ENCODE data around the gene SHC2. TPM values are rescaled to one million over a fixed set of nuclear protein-coding genes. Genes with fewer than 3 reads are reported as not detected.

SHC2 gene
- polyA plus RNA-seq, 1 donor (not counting 4 experiments of a cell fraction or from before 2014, with no cell fraction given): 2.5 TPM

DNA sequence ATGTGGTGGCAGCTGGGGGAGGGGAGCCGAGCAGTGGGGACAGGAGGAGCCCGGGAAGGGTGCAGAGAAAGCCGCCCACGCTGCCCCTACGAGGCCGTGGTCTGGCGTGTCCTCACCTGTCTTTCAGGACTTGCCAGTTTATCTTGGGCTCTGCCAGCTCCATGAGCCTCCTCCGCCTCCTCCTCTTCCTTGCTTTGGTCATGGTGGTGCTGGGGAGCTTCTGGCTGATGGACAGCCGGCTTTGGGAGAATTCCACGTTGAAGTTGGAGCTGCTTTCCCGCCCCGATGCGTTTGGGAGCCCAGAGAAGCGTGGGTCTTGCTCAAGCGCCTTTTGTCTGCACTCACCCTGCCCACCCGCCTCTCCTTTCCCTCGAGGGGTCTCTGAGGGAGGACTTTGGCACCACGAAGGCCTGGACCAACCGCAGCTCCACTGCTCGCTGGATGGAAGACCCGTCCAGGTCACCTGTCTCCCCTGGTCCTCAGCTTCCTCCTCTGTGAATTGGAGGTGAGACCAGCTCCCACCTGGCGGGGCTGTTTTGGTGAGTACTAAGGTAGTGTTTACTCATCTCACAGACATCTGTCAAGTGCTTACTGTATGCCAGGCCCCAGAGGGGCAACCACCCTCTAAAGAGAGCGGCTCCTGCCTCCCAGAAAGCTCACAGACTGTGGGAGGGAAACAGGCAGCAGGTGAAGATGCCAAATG is 86.5 kb downstream of the SHC2 start:
- no peak for TF ChIP-seq EZH2 (IDR thresholded peaks at IDR 0.05; ENCODE audit: low read length)
- TF ChIP-seq, protein P1, sequence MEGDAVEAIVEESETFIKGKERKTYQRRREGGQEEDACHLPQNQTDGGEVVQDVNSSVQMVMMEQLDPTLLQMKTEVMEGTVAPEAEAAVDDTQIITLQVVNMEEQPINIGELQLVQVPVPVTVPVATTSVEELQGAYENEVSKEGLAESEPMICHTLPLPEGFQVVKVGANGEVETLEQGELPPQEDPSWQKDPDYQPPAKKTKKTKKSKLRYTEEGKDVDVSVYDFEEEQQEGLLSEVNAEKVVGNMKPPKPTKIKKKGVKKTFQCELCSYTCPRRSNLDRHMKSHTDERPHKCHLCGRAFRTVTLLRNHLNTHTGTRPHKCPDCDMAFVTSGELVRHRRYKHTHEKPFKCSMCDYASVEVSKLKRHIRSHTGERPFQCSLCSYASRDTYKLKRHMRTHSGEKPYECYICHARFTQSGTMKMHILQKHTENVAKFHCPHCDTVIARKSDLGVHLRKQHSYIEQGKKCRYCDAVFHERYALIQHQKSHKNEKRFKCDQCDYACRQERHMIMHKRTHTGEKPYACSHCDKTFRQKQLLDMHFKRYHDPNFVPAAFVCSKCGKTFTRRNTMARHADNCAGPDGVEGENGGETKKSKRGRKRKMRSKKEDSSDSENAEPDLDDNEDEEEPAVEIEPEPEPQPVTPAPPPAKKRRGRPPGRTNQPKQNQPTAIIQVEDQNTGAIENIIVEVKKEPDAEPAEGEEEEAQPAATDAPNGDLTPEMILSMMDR (optimal IDR thresholded peaks at IDR 0.05 in 1 of 3, IDR thresholded peaks at IDR 0.05 in 1 of 3, conservative IDR thresholded peaks at IDR 0.05 in 1 of 3; ENCODE audit: extremely low read depth in 1 of 3, insufficient read depth in 2 of 3, low read length in 3 of 3): no peak
- no peaks in the 10 kb centered on the region for H3K9me1 ChIP-seq (ENCODE audit: control insufficient read depth, extremely low read depth, insufficient read depth, low read length)
- dilution Hi-C loops (cut with MboI; ENCODE audit: extremely low pct_ligation_motif_present, low sequenced_read_pairs): no loop called here
- no peaks in the 10 kb centered on the region for H3K9me3 ChIP-seq (ENCODE audit: control insufficient read depth, low read depth, low read length)
- H3K27me3 ChIP-seq (ENCODE audit: control insufficient read depth, extremely low read depth, insufficient read depth, low read length): peaks cover 31% of the 10 kb centered on the region
- H2AFZ ChIP-seq (ENCODE audit: control insufficient read depth, low read length): peak overlapping the region; percentile 37
- no peaks in the 10 kb centered on the region for H4K20me1 ChIP-seq (ENCODE audit: control insufficient read depth, extremely low read depth, insufficient read depth, low read length)
- H3K4me1 ChIP-seq (ENCODE audit: control insufficient read depth, extremely low read depth, insufficient read depth, low read length): peaks cover 17% of the 10 kb centered on the region
- no peak for DNase-seq (ENCODE audit: low read depth, low spot score)
- H3K79me2 ChIP-seq (ENCODE audit: control insufficient read depth, insufficient read depth, low read length): no peaks in the 10 kb centered on the region
- no peaks in the 10 kb centered on the region for H3K36me3 ChIP-seq (ENCODE audit: control insufficient read depth in 2 of 2, extremely low read depth in 1 of 2, insufficient read depth in 2 of 2, low read length in 2 of 2)
- H3K4me3 ChIP-seq (ENCODE audit: control insufficient read depth in 2 of 3, extremely low read depth in 1 of 3, insufficient read depth in 2 of 3, low read depth in 1 of 3, low read length in 3 of 3): peak overlapping the region in 1 of 3 experiments; percentile 18
- no peak overlapping the region for H3K27ac ChIP-seq (ENCODE audit: control insufficient read depth, insufficient read depth, low read length)
- no peak for FAIRE-seq
- H3K4me2 ChIP-seq (ENCODE audit: control insufficient read depth, extremely low read depth, insufficient read depth, low read depth, low read length): peak overlapping the region; percentile 51
- no peak overlapping the region for H3K9ac ChIP-seq (ENCODE audit: control insufficient read depth, extremely low read depth, insufficient read depth, low read length)

DNA sequence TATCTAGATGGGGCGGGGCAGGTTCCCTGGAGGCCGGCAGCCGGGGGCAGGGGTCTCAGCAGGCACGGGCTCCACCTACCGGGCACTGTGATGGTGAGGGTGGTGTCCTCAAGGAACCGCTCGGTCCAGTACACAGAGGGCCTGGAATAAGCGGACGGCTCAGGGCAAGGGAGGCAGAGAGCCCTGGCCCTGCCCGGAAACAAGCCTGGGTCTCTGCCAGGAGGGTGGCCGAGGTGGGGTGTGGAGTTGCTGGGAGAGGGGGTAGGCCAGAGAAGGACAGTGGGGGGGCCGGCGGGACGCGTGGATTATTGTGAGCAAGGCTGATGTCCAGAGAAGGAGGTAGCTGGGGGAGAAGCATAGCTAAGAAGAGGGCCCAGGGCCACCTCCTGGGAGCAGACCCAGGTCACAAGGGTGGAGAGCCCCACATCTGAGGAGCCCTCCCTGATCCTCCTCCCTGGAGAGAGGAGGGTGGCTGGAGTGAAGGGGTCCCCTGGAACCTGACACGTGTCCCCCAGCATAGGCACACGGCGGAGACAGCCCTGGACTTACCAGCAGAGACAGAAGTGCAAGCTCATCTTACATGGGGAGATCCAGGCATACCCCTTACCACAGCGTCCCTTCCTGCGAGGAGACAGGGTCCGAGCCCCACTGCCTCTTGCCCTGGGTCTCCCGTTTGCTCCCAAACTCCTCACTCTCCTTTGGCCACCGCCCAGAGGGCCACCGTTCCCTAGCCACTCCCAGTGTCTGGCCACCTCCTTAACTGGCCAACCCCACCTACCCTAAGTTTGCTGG is 87.2 kb downstream of the SHC2 start:
- Histone ChIP-seq H3K4me3 (ENCODE audit: control insufficient read depth in 2 of 3, extremely low read depth in 1 of 3, insufficient read depth in 2 of 3, low read depth in 1 of 3, low read length in 3 of 3) (peak overlapping the region in 1 of 3 experiments; percentile 18), H3K27me3 (ENCODE audit: control insufficient read depth, extremely low read depth, insufficient read depth, low read length) (peaks cover 31% of the 10 kb centered on the region), H3K4me1 (ENCODE audit: control insufficient read depth, extremely low read depth, insufficient read depth, low read length) (peaks cover 17% of the 10 kb centered on the region), H3K9me1 (ENCODE audit: control insufficient read depth, extremely low read depth, insufficient read depth, low read length) (no peaks in the 10 kb centered on the region), H3K9ac (ENCODE audit: control insufficient read depth, extremely low read depth, insufficient read depth, low read length) (no peak overlapping the region), H3K36me3 (ENCODE audit: control insufficient read depth in 2 of 2, extremely low read depth in 1 of 2, insufficient read depth in 2 of 2, low read length in 2 of 2) (no peaks in the 10 kb centered on the region), H2AFZ (ENCODE audit: control insufficient read depth, low read length) (peak overlapping the region; percentile 37), H3K27ac (ENCODE audit: control insufficient read depth, insufficient read depth, low read length) (no peak overlapping the region), H3K9me3 (ENCODE audit: control insufficient read depth, low read depth, low read length) (no peaks in the 10 kb centered on the region), H4K20me1 (ENCODE audit: control insufficient read depth, extremely low read depth, insufficient read depth, low read length) (no peaks in the 10 kb centered on the region), H3K79me2 (ENCODE audit: control insufficient read depth, insufficient read depth, low read length) (no peaks in the 10 kb centered on the region), H3K4me2 (ENCODE audit: control insufficient read depth, extremely low read depth, insufficient read depth, low read depth, low read length) (peak overlapping the region; percentile 51)
- DNase-seq (ENCODE audit: low read depth, low spot score): no peak
- FAIRE-seq: no peak
- dilution Hi-C loops (cut with MboI; ENCODE audit: extremely low pct_ligation_motif_present, low sequenced_read_pairs): no loop called here
- no peak for TF ChIP-seq EZH2 (IDR thresholded peaks at IDR 0.05; ENCODE audit: low read length)
- TF ChIP-seq, protein P1 (optimal IDR thresholded peaks at IDR 0.05 in 1 of 3, IDR thresholded peaks at IDR 0.05 in 1 of 3, conservative IDR thresholded peaks at IDR 0.05 in 1 of 3; ENCODE audit: extremely low read depth in 1 of 3, insufficient read depth in 2 of 3, low read length in 3 of 3): no peak
